ENCODE data around the gene ANXA11. TPM values are rescaled to one million over a fixed set of nuclear protein-coding genes. Genes with fewer than 3 reads are reported as not detected.
"Not testable (repeated sequence)": the region's sequence is repeated elsewhere in the genome, so short reads cannot be mapped to it uniquely, and the experiment has no call there.

The ANXA11 gene
- total RNA-seq, 2 experiments from 2014 or later, result 93.9 to 164 TPM

DNA sequence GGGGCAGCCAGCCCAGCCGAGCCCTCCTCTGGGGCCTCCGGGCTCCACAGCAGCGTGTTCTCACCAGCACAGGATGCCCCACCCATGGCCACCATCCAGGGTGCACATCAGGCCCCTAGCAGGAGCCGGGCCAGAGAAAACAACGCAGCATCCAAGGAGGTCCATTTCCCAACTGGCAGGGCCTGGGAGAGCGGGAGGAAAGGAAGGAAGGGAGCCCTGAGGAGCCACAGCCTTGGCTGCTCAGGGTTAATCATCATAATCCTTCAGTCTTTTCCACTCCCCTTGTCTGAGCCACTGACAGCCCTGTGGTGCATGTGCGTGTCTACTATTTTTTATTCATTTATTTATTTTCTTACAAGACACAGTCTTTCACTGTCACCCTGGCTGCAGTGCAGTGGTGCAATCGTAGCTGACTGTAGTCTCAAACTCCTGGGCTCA is 69.2 kb downstream of the ANXA11 start:
- Histone ChIP-seq H3K9me3 (ENCODE audit: low read length) (no peaks in the 10 kb centered on the region), H3K36me3 (ENCODE audit: insufficient read depth, low read length) (no peaks in the 10 kb centered on the region), H3K79me2 (ENCODE audit: insufficient read depth, low read depth, low read length) (no peaks in the 10 kb centered on the region), H3K27ac (ENCODE audit: low read depth, low read length, poor library complexity, severe bottlenecking) (no peak overlapping the region), H3K9me2 (ENCODE audit: insufficient read depth, low read length) (no peaks in the 10 kb centered on the region), H3K4me3 (ENCODE audit: low read depth, low read length, poor library complexity, severe bottlenecking) (no peak overlapping the region), H3K4me1 (ENCODE audit: insufficient read depth, low read length, poor library complexity, severe bottlenecking) (no peaks in the 10 kb centered on the region), H4K20me1 (ENCODE audit: insufficient read depth, low read length) (no peaks in the 10 kb centered on the region), H2AFZ (ENCODE audit: low read length) (no peak overlapping the region), H3K4me2 (ENCODE audit: low read length) (no peak overlapping the region)
- CTCF ChIA-PET (ENCODE audit: unreplicated experiment), result no interaction called here
- BruUV-seq (replicated peaks), result no TSS peak
- intact Hi-C loops (cut with micrococcal nuclease; ENCODE audit: unreplicated experiment), result no loop called here
- DNase-seq (ENCODE audit: low spot score), result no peak
- no peak for TF ChIP-seq EZH2phosphoT487 (IDR thresholded peaks at IDR 0.05; ENCODE audit: borderline replicate concordance, low read depth, low read length)
- TF ChIP-seq, protein P1, sequence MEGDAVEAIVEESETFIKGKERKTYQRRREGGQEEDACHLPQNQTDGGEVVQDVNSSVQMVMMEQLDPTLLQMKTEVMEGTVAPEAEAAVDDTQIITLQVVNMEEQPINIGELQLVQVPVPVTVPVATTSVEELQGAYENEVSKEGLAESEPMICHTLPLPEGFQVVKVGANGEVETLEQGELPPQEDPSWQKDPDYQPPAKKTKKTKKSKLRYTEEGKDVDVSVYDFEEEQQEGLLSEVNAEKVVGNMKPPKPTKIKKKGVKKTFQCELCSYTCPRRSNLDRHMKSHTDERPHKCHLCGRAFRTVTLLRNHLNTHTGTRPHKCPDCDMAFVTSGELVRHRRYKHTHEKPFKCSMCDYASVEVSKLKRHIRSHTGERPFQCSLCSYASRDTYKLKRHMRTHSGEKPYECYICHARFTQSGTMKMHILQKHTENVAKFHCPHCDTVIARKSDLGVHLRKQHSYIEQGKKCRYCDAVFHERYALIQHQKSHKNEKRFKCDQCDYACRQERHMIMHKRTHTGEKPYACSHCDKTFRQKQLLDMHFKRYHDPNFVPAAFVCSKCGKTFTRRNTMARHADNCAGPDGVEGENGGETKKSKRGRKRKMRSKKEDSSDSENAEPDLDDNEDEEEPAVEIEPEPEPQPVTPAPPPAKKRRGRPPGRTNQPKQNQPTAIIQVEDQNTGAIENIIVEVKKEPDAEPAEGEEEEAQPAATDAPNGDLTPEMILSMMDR (conservative IDR thresholded peaks at IDR 0.05; ENCODE audit: low read length), result no peak
- POLR2A ChIA-PET, result no interaction called here

DNA sequence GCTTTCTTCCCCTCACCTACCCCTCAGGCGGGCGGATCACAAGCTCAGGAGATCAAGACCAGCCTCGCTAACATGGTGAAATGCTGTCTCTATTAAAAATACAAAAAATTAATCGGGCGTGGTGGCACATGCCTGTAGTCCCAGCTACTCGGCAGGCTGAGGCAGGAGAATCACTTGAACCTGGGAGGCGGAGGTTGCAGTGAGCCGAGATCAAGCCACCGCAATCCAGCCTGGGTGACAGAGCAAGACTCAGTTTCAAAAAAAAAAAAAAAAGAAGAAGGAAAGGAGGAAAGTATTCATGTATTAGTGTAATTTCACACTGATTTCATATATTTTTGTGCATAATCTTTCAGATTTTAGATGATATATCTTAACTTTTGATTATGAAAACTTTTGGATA is 71.7 kb downstream of the ANXA11 start:
- CTCF ChIA-PET (ENCODE audit: unreplicated experiment); H3K27ac ChIP-seq (ENCODE audit: low read depth, low read length, poor library complexity, severe bottlenecking); H3K9me2 ChIP-seq (ENCODE audit: insufficient read depth, low read length); H2AFZ ChIP-seq (ENCODE audit: low read length); H3K4me1 ChIP-seq (ENCODE audit: insufficient read depth, low read length, poor library complexity, severe bottlenecking); H3K4me3 ChIP-seq (ENCODE audit: low read depth, low read length, poor library complexity, severe bottlenecking); BruUV-seq (replicated peaks); H4K20me1 ChIP-seq (ENCODE audit: insufficient read depth, low read length); intact Hi-C loops (cut with micrococcal nuclease; ENCODE audit: unreplicated experiment); H3K79me2 ChIP-seq (ENCODE audit: insufficient read depth, low read depth, low read length); H3K4me2 ChIP-seq (ENCODE audit: low read length); DNase-seq (ENCODE audit: low spot score); H3K9me3 ChIP-seq (ENCODE audit: low read length); H3K36me3 ChIP-seq (ENCODE audit: insufficient read depth, low read length): not testable (repeated sequence)
- POLR2A ChIA-PET, result interaction anchor here (0.7 kb wide), 1 partner anchor 36 kb away, joined by 3 read pairs; no protein-coding TSS in a partner anchor

DNA sequence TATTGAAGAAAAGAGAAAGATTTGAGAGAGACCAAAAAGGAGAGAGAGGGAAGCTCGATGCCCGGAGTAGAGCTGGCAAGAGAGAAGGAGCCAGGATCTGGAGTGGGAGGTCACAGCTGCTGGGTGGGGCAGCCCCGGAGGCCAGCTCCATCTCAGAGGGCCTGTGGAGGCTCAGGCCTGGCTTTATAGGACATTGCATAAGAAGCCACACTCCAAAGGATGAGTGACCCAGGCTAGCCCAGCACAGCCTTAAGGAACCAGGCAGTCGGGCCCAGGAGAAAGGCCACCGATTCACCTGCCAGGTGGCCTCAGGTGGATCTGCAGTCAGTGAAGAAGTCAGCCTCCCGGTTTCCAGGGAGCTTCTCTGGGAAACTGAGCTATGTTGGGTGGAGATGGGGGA is 72.1 kb downstream of the ANXA11 start:
- TF ChIP-seq EZH2phosphoT487 (IDR thresholded peaks at IDR 0.05; ENCODE audit: borderline replicate concordance, low read depth, low read length), result no peak
- TF ChIP-seq, protein P1 (conservative IDR thresholded peaks at IDR 0.05; ENCODE audit: low read length), result no peak
- no peak overlapping the region for H3K27ac ChIP-seq (ENCODE audit: low read depth, low read length, poor library complexity, severe bottlenecking)
- no peaks in the 10 kb centered on the region for H3K9me3 ChIP-seq (ENCODE audit: low read length)
- ChIA-PET POLR2A (interaction anchor here (0.7 kb wide), 1 partner anchor 37 kb away, joined by 3 read pairs; no protein-coding TSS in a partner anchor), CTCF (ENCODE audit: unreplicated experiment) (no interaction called here)
- no peak for DNase-seq (ENCODE audit: low spot score)
- H3K79me2 ChIP-seq (ENCODE audit: insufficient read depth, low read depth, low read length), result no peaks in the 10 kb centered on the region
- H4K20me1 ChIP-seq (ENCODE audit: insufficient read depth, low read length), result no peaks in the 10 kb centered on the region
- no TSS peak for BruUV-seq (replicated peaks)
- no peaks in the 10 kb centered on the region for H3K9me2 ChIP-seq (ENCODE audit: insufficient read depth, low read length)
- no peak overlapping the region for H3K4me3 ChIP-seq (ENCODE audit: low read depth, low read length, poor library complexity, severe bottlenecking)
- no peaks in the 10 kb centered on the region for H3K4me1 ChIP-seq (ENCODE audit: insufficient read depth, low read length, poor library complexity, severe bottlenecking)
- intact Hi-C loops (cut with micrococcal nuclease; ENCODE audit: unreplicated experiment), result no loop called here
- H3K4me2 ChIP-seq (ENCODE audit: low read length), result no peak overlapping the region
- H3K36me3 ChIP-seq (ENCODE audit: insufficient read depth, low read length), result no peaks in the 10 kb centered on the region
- H2AFZ ChIP-seq (ENCODE audit: low read length), result no peak overlapping the region

Measured in OCI-LY7 (cell line).